ENCODE data around the gene GAB2.

DNA sequence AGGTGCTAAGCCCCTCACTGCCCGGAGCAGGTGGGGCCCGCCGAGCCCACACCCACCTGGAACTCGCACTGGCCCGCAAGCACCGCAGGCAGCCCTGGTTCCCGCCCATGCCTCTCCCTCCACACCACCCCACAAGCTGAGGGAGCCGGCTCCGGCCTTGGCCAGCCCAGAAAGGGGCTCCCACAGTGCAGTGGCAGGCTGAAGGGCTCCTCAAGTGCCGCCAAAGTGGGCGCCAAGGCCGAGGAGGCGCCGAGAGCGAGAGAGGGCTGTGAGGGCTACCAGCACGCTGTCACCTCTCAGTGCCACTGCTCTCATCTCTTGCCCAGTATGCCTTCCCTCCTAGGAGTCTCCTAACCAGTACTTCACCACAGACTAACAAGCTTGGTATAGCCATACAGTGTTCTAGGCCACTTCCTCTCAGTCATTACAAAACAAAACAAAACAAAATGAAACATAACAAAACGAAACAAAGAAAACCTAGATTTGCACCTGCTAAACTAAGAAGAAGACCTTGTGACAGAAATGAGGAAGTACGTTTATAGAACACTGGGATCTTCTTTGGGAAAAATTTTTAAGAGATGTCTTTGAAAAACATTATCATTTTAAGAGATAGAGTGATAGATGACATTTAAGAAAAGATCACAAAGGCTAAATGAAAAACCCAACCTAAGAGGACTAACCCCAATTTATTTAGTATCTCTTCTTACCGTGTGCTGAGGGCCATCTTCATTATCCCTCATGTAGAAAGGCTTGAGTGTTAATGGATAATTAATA lies 47.7 kb upstream of the GAB2 start:
- TF ChIP-seq ZNF24 (tag by site-specific recombination; IDR thresholded peaks at IDR 0.05) (no peak), EGR2 (tag by site-specific recombination; IDR thresholded peaks at IDR 0.05; ENCODE audit: low read depth) (no peak), ATF2 (tag by site-specific recombination; IDR thresholded peaks at IDR 0.05; ENCODE audit: low read depth) (no peak), ZNF174 (tag by site-specific recombination; IDR thresholded peaks at IDR 0.05) (no peak), ZBTB7A (tag by site-specific recombination; IDR thresholded peaks at IDR 0.05; ENCODE audit: low read depth) (no peak), ZNF132 (tag by site-specific recombination; IDR thresholded peaks at IDR 0.05; ENCODE audit: borderline replicate concordance) (no peak), ZNF580 (tag by site-specific recombination; IDR thresholded peaks at IDR 0.05) (no peak), REST (tag by site-specific recombination; IDR thresholded peaks at IDR 0.05) (no peak), PRDM1 (tag by site-specific recombination; IDR thresholded peaks at IDR 0.05) (no peak), RBAK (tag by site-specific recombination; IDR thresholded peaks at IDR 0.05) (no peak)
- TF ChIP-seq, protein P1, sequence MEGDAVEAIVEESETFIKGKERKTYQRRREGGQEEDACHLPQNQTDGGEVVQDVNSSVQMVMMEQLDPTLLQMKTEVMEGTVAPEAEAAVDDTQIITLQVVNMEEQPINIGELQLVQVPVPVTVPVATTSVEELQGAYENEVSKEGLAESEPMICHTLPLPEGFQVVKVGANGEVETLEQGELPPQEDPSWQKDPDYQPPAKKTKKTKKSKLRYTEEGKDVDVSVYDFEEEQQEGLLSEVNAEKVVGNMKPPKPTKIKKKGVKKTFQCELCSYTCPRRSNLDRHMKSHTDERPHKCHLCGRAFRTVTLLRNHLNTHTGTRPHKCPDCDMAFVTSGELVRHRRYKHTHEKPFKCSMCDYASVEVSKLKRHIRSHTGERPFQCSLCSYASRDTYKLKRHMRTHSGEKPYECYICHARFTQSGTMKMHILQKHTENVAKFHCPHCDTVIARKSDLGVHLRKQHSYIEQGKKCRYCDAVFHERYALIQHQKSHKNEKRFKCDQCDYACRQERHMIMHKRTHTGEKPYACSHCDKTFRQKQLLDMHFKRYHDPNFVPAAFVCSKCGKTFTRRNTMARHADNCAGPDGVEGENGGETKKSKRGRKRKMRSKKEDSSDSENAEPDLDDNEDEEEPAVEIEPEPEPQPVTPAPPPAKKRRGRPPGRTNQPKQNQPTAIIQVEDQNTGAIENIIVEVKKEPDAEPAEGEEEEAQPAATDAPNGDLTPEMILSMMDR (tag by site-specific recombination; IDR thresholded peaks at IDR 0.05), result no peak
